GM10266 (cell line): ENCODE results near the gene RELN.

Source experiments
- DNase-seq: peaks from one replicate; pipeline ENCODE4 v3.0.0; 2012; ENCODE audit errors: extremely low spot score
- TF ChIP-seq, protein P1 (sequence below): IDR thresholded peaks from 2 replicates; pipeline ENCODE4 v1.5.1; 2012; ENCODE audit warnings: mild to moderate bottlenecking, low read depth; ENCODE audit not compliant: control insufficient read depth, insufficient read depth; ENCODE audit errors: missing control alignments

RELN gene

DNA sequence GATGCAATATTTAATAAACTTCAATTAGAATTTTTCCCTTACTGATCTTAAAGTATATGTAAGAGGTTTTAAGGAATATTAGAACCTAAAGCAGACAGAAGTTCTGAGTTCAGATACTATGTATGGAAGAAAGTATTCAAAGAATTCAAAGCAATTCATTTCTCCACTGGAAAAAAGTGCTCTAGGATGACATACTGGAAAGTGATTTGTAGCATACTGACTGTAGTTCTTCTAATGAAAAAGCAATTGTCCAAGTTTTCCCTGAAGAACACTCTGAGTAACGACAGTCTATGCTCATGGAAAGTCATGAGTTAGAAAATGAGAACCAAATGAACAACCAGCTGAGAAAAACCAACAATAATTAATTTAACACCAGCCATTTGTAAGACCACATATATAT lies 362.7 kb downstream of the RELN start:
- TF ChIP-seq, protein P1, sequence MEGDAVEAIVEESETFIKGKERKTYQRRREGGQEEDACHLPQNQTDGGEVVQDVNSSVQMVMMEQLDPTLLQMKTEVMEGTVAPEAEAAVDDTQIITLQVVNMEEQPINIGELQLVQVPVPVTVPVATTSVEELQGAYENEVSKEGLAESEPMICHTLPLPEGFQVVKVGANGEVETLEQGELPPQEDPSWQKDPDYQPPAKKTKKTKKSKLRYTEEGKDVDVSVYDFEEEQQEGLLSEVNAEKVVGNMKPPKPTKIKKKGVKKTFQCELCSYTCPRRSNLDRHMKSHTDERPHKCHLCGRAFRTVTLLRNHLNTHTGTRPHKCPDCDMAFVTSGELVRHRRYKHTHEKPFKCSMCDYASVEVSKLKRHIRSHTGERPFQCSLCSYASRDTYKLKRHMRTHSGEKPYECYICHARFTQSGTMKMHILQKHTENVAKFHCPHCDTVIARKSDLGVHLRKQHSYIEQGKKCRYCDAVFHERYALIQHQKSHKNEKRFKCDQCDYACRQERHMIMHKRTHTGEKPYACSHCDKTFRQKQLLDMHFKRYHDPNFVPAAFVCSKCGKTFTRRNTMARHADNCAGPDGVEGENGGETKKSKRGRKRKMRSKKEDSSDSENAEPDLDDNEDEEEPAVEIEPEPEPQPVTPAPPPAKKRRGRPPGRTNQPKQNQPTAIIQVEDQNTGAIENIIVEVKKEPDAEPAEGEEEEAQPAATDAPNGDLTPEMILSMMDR = no peak
- DNase-seq = no peak

DNA sequence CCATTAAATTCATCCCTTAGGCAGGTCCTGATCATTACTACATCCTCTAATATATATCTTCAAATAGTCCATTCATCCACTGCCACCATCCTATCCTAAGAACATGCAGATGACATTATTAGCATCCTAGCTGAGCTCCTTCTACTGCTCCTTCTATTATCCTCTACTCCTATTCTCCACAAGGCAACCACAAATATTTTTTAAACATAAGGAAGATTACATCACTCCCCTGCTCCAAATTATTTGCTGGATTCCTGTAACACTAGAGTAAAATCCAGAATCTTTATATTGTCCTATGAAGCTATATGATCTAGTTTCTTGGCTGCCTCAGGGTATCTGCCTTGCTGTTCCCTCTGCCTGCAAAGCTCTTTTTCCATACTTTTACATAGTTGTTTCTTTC lies 367.2 kb downstream of the RELN start:
- no peak for DNase-seq
- TF ChIP-seq, protein P1 = no peak

DNA sequence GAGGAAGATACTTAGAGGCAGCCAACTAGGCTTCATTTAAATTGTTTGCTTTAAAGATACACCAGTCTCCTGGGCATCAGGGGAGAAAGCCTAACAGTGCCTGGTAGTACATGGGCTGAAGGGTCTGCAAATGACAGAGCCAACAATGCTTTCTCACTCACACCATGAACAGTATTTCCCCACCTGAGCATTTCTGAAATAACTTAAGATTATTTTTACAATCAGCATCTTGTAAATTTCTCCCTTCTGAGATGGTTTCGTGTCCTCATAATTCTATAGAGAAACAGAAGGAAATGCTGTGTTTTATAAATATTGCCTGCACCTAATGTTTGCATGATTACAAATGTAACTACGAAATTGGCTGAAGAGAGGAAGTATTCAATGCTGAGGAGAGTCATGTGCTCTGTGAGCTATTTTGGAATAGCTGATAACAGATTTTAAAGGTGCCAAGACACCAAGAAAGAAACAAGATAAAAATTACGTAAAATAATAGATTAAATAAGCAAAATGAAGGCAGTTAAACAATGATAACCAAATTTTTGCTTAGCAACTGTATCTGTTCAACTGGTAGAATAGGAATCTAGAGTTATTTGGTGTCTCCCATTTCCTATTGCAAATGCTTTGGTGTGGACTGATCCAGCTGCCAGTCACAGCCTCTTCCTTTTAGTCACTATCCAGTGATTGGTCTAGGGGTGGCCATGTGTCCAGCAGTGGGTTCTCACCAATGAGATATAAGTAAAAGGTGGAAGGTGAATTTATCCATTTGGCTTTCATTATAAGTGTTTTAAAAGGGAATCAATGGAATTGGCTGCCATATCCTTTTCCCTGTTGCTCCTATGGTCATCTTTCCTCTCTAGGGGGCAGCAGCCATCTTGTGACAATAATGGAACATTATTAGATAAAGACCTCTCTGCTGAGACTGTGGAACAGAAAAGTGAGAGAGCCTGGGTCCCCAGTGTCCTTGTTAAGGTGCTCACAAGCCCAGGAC lies 375.5 kb downstream of the RELN start:
- TF ChIP-seq, protein P1 = no peak
- no peak for DNase-seq

DNA sequence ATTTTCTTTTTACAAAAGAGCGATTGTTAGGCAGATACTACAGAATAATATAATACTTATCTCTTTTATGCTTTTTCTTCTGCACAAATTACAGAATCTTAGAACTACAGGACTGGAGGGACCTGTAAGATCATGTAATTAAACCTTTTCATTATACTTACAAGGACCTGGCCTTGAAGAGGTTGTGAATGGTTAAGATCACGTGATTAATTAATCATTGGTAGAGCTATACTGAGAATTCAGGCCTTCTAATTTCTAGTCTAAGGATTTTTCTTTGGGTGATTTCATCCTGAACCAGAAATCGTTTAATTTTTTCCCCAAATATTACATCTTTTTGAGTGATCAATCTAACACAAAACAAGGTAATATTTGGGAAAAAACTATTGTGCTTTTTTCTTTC lies 379.7 kb downstream of the RELN start:
- no peak for DNase-seq
- TF ChIP-seq, protein P1 = no peak

DNA sequence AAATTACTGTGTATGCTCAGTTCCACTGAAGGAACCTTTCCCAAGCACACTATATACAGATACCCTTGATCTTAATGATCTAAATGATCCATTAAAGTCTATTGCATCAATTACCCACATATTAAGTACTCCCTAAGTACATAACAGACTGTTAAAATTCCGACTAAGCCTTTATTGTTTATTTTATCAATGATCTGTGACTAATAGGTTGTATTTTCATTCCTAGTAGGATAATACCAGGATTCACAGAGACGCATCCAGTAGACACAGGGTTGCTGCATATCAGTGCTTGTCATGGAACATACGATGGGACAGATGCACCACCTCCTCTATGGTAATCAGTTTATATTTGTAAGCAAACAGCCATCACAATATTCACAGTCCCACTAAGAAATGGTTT lies 383.8 kb downstream of the RELN start:
- TF ChIP-seq, protein P1 = no peak
- no peak for DNase-seq

DNA sequence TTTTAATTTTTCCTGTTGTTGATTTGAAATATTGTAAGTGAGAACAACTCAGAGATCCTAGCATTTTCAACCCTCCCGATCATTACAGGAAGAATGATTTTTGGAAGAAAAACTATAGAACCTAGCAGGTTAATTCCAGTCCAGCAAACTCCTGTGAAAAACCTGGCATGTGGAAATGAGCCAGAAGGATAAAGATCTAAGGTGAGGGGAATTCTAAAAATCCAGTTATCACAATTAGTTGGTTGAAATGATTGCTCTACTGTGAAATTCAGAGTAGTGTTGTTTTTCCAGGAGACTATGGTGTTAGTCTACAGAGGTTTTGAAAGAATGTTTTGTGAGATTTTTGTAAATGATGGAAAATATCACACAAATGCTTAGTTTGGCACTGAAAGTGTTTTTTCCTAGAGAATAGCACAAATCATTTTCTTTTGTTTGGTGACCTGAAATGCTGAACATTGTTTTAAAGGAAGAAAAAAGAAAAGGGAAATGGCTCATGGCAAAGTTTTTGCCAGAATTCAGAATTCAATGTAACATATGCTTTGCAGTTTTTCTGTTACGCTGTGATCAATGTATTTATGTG lies 391.0 kb downstream of the RELN start:
- DNase-seq = no peak
- TF ChIP-seq, protein P1 = no peak

DNA sequence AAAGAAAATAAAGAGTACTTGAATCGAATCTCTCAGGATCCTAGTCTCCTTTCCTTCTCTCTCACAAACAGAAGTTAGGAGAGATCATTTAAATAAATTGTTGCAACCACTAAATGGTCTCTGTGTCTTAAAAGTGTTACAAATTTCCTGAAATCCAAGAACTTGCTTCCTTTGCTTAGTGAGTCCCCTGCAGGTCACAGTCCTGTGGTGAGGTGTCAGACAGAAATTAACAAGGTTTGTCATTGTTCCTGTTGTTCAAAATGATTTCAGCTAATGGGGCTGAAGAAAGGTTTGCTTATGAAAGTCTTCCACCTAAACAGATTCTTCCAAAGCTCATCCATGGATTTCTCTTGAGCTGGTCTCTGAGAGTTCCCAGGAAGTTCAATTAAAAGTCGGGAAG lies 391.9 kb downstream of the RELN start:
- DNase-seq = no peak
- TF ChIP-seq, protein P1 = no peak
